Fibroblast of mammary gland (primary cell): ENCODE data around the gene CBY1.

ENCODE experiments used
- DNase-seq: peaks from one replicate; pipeline ENCODE4 v3.0.0-alpha.2; 2010; ENCODE audit warnings: low read depth
- H3K4me3 ChIP-seq: 2 replicates; pipeline ENCODE4 v1.5.1; 2011; ENCODE audit warnings: low read depth, mild to moderate bottlenecking, low read length, moderate library complexity; ENCODE audit not compliant: control insufficient read depth
- TF ChIP-seq, protein P1 (sequence below): conservative IDR thresholded peaks from 2 replicates; pipeline ENCODE4 v1.5.1; 2011; ENCODE audit warnings: low read depth, low read length, inconsistent platforms; ENCODE audit not compliant: control insufficient read depth, insufficient read depth

CBY1 gene

DNA sequence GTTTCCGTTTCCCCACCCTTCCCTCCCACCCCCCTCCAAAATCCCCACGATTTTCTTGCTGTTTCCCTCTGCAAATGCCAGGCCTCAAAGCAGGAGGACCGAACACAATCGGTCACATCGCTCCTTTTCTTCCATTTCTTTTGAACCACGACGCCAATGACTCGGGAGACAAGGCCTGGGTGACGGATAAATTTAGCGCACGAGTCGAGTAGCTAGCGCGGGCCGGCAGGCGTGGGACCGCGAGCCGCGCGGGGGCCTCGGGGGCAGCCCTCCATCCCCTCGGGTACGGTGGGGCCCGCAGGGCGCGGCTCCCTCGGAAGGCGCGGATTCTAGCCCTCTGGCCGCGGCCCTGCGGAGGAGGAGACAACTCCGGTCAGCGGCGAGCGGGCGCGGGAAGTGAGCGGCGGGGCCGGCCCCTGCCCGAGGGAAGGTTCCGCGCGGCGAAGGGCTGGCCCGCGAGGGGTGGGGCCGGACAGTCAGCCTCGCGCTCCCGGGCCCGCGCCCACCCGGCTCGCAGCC lies 43.9 kb downstream of the CBY1 start:
- peak; percentile 48 for DNase-seq
- peak overlapping the region; percentile 79 for H3K4me3 ChIP-seq
- TF ChIP-seq, protein P1, sequence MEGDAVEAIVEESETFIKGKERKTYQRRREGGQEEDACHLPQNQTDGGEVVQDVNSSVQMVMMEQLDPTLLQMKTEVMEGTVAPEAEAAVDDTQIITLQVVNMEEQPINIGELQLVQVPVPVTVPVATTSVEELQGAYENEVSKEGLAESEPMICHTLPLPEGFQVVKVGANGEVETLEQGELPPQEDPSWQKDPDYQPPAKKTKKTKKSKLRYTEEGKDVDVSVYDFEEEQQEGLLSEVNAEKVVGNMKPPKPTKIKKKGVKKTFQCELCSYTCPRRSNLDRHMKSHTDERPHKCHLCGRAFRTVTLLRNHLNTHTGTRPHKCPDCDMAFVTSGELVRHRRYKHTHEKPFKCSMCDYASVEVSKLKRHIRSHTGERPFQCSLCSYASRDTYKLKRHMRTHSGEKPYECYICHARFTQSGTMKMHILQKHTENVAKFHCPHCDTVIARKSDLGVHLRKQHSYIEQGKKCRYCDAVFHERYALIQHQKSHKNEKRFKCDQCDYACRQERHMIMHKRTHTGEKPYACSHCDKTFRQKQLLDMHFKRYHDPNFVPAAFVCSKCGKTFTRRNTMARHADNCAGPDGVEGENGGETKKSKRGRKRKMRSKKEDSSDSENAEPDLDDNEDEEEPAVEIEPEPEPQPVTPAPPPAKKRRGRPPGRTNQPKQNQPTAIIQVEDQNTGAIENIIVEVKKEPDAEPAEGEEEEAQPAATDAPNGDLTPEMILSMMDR = no peak

DNA sequence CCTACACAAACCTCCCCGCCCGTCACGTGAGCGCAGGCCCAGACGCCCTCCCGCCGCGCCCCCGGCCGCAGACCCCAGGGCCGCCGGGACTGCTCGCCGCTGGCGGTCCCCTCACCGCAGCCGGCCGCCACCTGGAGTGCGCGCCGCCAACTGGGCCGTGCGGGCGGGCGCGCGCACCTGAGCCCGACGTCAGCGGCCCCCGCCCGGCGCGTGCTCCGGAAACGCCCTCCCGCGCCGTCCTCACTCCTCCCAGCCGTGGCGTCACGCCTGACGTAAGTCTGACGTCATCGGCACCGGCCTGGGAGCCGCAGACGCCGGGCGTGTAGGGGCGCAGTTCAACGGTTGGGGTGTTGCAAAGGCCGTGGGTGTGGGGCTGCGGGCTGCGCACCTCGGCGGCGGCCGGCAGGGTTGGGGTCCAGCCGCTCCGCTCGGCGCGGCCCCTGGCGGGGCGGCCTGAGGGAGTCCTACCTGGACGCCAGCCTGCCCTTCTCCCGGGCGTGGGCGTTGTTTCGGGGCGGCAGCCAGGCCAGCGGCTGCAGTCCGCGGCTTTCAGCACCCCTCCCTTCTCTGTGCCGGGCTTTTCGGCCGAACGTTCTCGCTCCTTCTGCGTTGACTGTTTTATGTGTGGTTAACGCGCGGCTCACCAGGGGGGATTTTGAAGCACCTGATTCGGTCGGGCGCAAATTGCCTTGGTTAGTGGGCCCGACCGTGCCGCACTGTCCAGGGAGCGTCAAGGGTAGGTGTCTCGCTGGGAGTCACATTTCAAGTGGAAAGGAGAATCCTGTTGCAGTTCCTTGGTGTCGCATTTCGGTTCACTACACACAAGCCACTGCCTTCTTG lies 44.6 kb downstream of the CBY1 start, which contains the start of gene JOSD1:
TSS of gene JOSD1 (minus strand) at position 155 of the 840 bp plus-strand sequence. CDS start 956 bp downstream, outside the sequence.
- peak; percentile 92 for DNase-seq
- H3K4me3 ChIP-seq = peak within 1 kb of the TSS; percentile 79
- TF ChIP-seq, protein P1 = no peak

DNA sequence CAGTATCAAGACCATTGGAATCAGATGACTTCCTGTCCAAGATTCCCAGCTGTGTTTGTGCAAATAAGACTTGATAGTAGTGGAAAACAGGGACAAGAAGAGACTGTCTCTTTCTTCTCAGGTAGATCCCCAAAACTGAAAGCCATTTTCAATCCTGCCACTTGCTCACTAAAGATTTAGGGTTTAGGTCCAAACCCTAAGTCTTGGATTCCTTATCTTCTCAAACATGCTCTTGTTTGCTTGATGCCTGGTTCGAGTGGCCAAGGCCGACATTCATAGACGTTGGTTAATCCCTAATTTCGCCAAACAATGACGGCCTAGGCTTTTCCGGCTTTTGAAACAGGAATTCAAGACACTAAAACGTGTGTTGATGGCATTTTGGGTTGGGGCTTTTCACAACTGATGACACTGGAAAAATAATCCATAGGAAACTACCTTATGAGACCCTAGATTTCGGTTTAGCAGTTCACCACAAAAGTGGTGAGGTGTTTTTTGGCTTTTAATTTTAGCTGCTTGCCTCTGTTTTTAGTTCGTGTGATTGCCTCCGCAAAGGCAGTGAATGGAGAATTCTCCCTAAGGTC lies 48.3 kb downstream of the CBY1 start:
- H3K4me3 ChIP-seq = peak overlapping the region; percentile 47
- DNase-seq = no peak
- TF ChIP-seq, protein P1 = no peak

DNA sequence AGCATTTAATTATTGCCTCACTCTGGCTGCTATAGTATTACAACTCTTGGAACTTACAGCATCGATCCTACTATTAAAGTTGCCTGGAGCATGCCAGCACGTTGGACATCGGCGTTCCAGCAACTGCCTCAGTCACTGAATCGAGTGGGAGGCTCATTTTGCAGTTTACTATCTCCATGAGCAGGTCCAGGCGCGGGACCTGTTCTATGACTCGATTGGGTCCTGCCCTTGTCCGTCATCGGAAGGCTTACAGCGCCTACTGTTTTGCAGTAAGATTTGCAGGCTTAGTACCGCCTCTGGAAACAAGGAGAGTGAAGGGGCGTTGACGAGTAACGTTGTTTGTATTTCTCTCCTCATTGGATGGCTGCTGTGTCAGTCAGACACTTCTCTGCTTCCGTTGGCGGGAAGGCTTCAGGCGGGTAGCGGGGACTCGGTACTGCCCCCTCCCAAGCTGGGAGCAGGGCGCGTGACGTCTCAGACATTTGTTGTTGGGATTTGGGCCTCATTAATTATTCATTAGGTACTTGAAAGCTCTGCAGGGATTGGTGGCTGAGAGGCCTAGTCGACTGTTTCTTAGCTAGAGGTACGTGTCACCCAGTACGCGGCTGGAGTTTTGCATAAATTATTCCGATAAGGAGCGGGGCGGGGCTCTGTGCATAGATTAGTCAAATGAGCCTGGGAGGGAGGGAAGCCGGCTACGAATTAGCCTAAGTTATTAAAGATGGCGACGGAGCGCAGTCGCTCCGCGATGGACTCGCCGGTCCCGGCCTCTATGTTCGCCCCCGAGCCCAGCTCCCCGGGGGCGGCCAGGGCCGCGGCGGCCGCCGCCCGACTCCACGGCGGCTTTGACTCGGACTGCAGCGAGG lies 49.0 kb downstream of the CBY1 start, which contains the start of gene GTPBP1:
TSS of gene GTPBP1 (plus strand) at position 710 of the 866 bp plus-strand sequence. CDS start at position 722, 12 bp downstream.
- DNase-seq = peak; percentile 100
- TF ChIP-seq, protein P1 = no peak
- peak within 1 kb of the TSS; percentile 70 for H3K4me3 ChIP-seq

DNA sequence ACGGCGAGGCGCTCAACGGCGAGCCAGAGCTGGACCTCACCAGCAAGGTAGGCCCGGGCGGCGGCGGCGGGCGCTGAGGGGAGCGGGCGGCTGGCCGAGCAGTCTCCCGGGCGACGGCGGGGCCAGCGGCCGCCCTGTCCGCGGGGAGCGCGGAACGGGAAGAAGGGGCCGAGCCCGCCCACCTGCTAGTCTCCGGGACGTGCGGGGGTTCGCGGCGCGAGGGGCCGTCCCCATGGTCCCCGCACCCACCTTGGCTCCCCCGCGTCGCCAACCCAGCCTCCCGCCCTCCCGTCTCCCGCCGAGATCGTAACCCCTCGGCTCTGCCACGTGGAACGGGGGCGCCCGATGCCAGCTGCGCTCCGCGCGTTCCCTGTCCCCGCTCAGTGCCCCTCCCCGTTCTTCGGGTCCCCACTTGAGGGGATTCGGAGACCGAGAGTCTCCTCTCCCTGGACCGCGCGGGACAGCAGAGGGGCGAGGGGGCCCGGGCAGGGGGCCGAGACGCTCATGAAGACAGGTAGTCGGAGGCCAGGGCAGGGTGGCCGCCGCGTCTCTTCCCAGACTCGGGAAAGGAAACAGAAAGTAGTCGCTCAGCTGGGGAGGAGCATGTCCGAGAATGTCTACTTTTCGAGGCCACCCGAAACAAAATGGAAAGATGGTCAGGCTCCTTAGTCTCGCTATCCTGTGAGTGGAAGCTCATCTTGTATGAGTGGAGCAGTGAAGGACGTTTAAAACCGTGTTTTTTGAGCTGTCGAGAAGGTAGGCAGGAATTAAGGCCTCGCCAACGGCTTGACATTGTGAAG lies 49.9 kb downstream of the CBY1 start:
- peak overlapping the region; percentile 70 for H3K4me3 ChIP-seq
- peak; percentile 29 for DNase-seq
- TF ChIP-seq, protein P1 = no peak
